Esophagus muscularis mucosa (tissue), 2 donors: ENCODE results near the gene SDHB.

Experiments used
- EP300 ChIP-seq: sonication (generic); formaldehyde crosslinking; IDR thresholded peaks from one replicate; pipeline ENCODE4 v1.6.1; 2017; ENCODE audit warnings: antibody characterized with exemption
- POLR2A ChIP-seq: fragments of 450-650 bp; IDR thresholded peaks from one replicate; pipeline ENCODE4 v1.6.1; 2017; ENCODE audit warnings: antibody characterized with exemption, moderate library complexity, mild to moderate bottlenecking, low read depth

GRCh38 chr1:17045634-17046333 lies 8.0 kb downstream of the SDHB start:
- TF ChIP-seq EP300 (no peak), POLR2A (no peak)
